HG02798 (cell line): ENCODE results near the gene TSC1.

Experiments
- ATAC-seq: cut with Tn5 transposase; IDR thresholded peaks from one replicate; pipeline ENCODE4 v1.9.1; 2021; ENCODE audit warnings: mild to moderate bottlenecking; ENCODE audit not compliant: unreplicated experiment, poor library complexity

TSC1 gene

GRCh38 chr9:132873403-132873802 lies 71.0 kb downstream of the TSC1 start:
- ATAC-seq = no peak

- no peak for ATAC-seq
These were observed 75.2 kb downstream of the TSC1 start for GRCh38 chr9:132869266-132869665.

GRCh38 chr9:132866898-132867297 lies 77.5 kb downstream of the TSC1 start:
- ATAC-seq = no peak

- no peak for ATAC-seq
These were observed 79.7 kb downstream of the TSC1 start for GRCh38 chr9:132864691-132865090.

- no peak for ATAC-seq
These were observed 80.1 kb downstream of the TSC1 start for GRCh38 chr9:132864277-132864676.

GRCh38 chr9:132863096-132863495 lies 81.3 kb downstream of the TSC1 start:
- no peak for ATAC-seq

GRCh38 chr9:132862533-132862932 lies 81.9 kb downstream of the TSC1 start:
- no peak for ATAC-seq

- no peak for ATAC-seq
These were observed 82.8 kb downstream of the TSC1 start for GRCh38 chr9:132861666-132862065.

- ATAC-seq = no peak
These were observed 85.7 kb downstream of the TSC1 start for GRCh38 chr9:132858751-132859150.

- ATAC-seq = no peak
These were observed 86.6 kb downstream of the TSC1 start for GRCh38 chr9:132857616-132858342.

GRCh38 chr9:132857031-132857430 lies 87.4 kb downstream of the TSC1 start:
- no peak for ATAC-seq

- no peak for ATAC-seq
These were observed 88.5 kb downstream of the TSC1 start for GRCh38 chr9:132855904-132856303.

GRCh38 chr9:132854832-132855231 lies 89.6 kb downstream of the TSC1 start:
- no peak for ATAC-seq

GRCh38 chr9:132853482-132853881 lies 90.9 kb downstream of the TSC1 start:
- no peak for ATAC-seq

- no peak for ATAC-seq
These were observed 95.2 kb downstream of the TSC1 start for GRCh38 chr9:132849185-132849706.

- ATAC-seq = no peak
These were observed 97.4 kb downstream of the TSC1 start for GRCh38 chr9:132846918-132847515.

- ATAC-seq = no peak
These were observed 98.1 kb downstream of the TSC1 start for GRCh38 chr9:132846109-132846917.

- ATAC-seq = no peak
These were observed 102.0 kb downstream of the TSC1 start for GRCh38 chr9:132842124-132843044.
